Nephron (organoid): Measurements from ENCODE around the gene NID2.
A peak's percentile ranks its signal among the peaks of the same experiment; 100 is the strongest.

Source experiments
- H3K27ac Mint-ChIP-seq, 3 experiments: 2 replicates each; pipeline ENCODE4 v1.8.0; 2020; ENCODE audit warnings: mixed read lengths in 3 of 3, mild to moderate bottlenecking in 2 of 3, moderate library complexity in 1 of 3
- H3K27me3 Mint-ChIP-seq: 2 replicates; pipeline ENCODE4 v1.8.0; 2021; ENCODE audit warnings: low read depth, mild to moderate bottlenecking, moderate library complexity, mixed read lengths
- H3K36me3 Mint-ChIP-seq: 2 replicates; pipeline ENCODE4 v1.8.0; 2020; ENCODE audit warnings: low read depth, mixed read lengths
- H3K4me1 Mint-ChIP-seq: 2 replicates; pipeline ENCODE4 v1.8.0; 2020; ENCODE audit warnings: mixed read lengths
- H3K4me3 Mint-ChIP-seq, 3 experiments: 2 replicates each; pipeline ENCODE4 v1.8.0; 2020; ENCODE audit warnings: mild to moderate bottlenecking in 3 of 3, mixed read lengths in 3 of 3, moderate library complexity in 2 of 3
- H3K9me3 Mint-ChIP-seq: 2 replicates; pipeline ENCODE4 v1.8.0; 2020; ENCODE audit warnings: mixed read lengths
- TF ChIP-seq, protein P1 (sequence below), 3 experiments: fragments of 200-600 bp; sonication (generic); IDR thresholded peaks; one replicate each; pipeline ENCODE4 v1.5.0; 2021; ENCODE audit warnings: antibody characterized with exemption in 3 of 3; ENCODE audit not compliant: unreplicated experiment in 3 of 3

The NID2 gene

DNA sequence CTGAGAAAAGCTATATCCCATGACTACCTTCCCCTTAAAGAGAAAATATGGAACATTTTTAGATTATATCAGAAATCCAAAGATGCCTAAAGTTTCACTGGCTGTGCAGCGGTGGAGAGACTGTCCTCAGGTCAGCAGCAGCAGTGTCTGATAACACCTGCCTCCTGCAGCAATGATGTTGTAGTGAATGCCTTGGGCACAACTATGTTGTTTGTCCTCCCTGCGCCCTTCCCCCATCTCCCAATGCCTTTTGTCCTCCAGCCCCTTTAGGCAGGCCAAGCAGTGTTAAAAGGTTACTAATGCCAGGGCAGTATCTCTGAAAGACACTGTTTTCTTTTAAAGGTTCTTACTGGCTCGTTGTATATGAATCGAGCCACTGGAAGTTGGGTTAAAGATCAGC is 66.3 kb downstream of the NID2 start:
- H3K4me1 Mint-ChIP-seq, result peaks cover 17% of the 10 kb centered on the region
- H3K4me3 Mint-ChIP-seq, result no peak overlapping the region
- no peak overlapping the region for H3K27ac Mint-ChIP-seq
- no peaks in the 10 kb centered on the region for H3K9me3 Mint-ChIP-seq
- no peaks in the 10 kb centered on the region for H3K27me3 Mint-ChIP-seq
- TF ChIP-seq, protein P1, sequence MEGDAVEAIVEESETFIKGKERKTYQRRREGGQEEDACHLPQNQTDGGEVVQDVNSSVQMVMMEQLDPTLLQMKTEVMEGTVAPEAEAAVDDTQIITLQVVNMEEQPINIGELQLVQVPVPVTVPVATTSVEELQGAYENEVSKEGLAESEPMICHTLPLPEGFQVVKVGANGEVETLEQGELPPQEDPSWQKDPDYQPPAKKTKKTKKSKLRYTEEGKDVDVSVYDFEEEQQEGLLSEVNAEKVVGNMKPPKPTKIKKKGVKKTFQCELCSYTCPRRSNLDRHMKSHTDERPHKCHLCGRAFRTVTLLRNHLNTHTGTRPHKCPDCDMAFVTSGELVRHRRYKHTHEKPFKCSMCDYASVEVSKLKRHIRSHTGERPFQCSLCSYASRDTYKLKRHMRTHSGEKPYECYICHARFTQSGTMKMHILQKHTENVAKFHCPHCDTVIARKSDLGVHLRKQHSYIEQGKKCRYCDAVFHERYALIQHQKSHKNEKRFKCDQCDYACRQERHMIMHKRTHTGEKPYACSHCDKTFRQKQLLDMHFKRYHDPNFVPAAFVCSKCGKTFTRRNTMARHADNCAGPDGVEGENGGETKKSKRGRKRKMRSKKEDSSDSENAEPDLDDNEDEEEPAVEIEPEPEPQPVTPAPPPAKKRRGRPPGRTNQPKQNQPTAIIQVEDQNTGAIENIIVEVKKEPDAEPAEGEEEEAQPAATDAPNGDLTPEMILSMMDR (IDR thresholded peaks at IDR 0.05; ENCODE audit: unreplicated experiment in 3 of 3), result no peak
- peaks cover 70% of the 10 kb centered on the region for H3K36me3 Mint-ChIP-seq

DNA sequence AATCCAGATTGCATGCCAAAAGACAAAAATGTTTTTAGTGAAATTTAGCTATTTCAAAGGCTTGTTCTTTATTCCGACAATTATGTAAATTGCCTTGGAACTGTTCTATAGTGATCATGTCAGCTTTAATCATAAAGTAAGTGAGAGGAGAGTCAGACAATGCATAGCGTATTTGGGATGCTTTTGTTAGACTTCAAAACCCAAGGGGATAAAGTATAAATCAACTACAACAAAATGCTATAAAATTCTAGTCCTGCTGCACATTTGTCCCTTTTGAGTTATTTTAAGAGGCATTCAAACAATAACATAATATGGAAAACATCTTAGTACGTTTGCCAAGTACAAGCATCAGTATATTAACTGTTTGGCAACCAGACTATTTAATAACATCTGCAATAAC is 68.2 kb downstream of the NID2 start:
- Mint-ChIP-seq H3K4me1 (peaks cover 17% of the 10 kb centered on the region), H3K27me3 (no peaks in the 10 kb centered on the region), H3K27ac (peak overlapping the region; percentile 19 to 57 (median 43)), H3K9me3 (no peaks in the 10 kb centered on the region), H3K4me3 (no peak overlapping the region), H3K36me3 (peaks cover 66% of the 10 kb centered on the region)
- TF ChIP-seq, protein P1 (IDR thresholded peaks at IDR 0.05; ENCODE audit: unreplicated experiment in 3 of 3), result no peak

DNA sequence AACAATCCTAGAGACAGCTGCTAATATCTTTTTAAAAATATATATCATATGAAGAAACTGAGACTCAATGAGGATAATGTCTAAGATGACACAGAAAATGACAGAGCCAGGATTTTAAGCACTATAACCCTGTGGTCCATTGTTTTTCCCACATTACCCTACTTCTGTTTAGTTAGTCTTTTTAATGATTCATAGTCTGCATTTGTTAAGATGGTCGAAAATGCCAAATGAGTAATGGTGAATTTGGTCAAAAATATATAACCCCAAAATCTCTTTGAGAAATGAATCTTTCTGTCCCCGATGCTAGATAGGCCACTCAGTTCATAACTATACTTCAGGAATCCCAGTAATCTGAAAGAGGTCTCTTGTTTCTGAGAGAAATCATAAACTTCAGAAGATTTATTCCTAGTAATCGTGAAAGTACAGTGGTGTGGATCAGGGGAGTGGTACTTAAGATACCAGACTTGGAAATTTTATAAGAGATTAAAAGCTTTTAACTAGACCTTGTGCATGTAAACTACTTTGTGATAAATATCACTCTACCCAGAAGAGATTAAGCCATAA is 68.8 kb downstream of the NID2 start:
- no peaks in the 10 kb centered on the region for H3K9me3 Mint-ChIP-seq
- H3K27me3 Mint-ChIP-seq, result no peaks in the 10 kb centered on the region
- peaks cover 17% of the 10 kb centered on the region for H3K4me1 Mint-ChIP-seq
- peaks cover 63% of the 10 kb centered on the region for H3K36me3 Mint-ChIP-seq
- H3K27ac Mint-ChIP-seq, result peak overlapping the region in 2 of 3 experiments; percentile 19 to 57
- TF ChIP-seq, protein P1 (IDR thresholded peaks at IDR 0.05; ENCODE audit: unreplicated experiment in 3 of 3), result no peak
- H3K4me3 Mint-ChIP-seq, result no peak overlapping the region

DNA sequence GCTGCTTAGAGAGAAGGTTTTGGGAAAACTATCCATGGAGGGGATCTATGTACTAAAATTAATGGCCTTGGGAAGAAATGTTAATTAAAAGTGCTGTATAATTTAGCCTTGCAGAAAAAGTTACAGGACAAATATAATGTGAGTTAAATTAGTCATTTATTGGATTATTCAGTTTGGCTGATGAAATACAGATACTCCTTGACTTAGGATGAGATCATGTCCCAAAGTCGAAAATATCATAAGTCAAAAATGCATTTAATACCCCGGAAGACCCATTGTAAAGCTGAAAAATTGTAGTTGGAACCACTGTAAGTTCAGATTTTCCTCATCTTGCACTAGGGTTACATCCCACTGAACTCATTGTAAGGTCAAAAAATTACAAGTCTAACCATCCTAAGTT is 69.8 kb downstream of the NID2 start:
- H3K4me3 Mint-ChIP-seq, result no peak overlapping the region
- peaks cover 17% of the 10 kb centered on the region for H3K4me1 Mint-ChIP-seq
- TF ChIP-seq, protein P1 (IDR thresholded peaks at IDR 0.05; ENCODE audit: unreplicated experiment in 3 of 3), result no peak
- H3K9me3 Mint-ChIP-seq, result no peaks in the 10 kb centered on the region
- H3K36me3 Mint-ChIP-seq, result peaks cover 68% of the 10 kb centered on the region
- H3K27me3 Mint-ChIP-seq, result no peaks in the 10 kb centered on the region
- no peak overlapping the region for H3K27ac Mint-ChIP-seq

DNA sequence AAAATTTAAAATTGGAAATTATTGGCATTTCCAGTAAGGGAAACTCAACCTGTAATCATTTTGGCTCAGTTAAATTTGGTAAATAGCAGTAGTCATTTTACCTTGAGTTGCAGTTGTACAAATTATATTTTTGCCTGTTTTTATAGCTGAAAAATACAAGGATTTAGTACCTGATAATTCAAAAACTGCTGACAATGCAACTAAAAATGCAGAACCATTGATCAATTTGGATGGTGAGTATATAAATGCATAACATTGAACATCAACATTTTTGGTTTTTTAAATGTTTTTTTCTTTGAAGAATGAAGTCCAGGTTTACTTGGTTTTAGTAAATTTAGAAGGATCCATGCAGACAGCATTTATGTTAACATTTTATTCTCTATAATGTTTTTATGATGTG is 70.5 kb downstream of the NID2 start:
- peaks cover 66% of the 10 kb centered on the region for H3K36me3 Mint-ChIP-seq
- H3K4me3 Mint-ChIP-seq, result no peak overlapping the region
- TF ChIP-seq, protein P1 (IDR thresholded peaks at IDR 0.05; ENCODE audit: unreplicated experiment in 3 of 3), result no peak
- no peak overlapping the region for H3K27ac Mint-ChIP-seq
- H3K27me3 Mint-ChIP-seq, result no peaks in the 10 kb centered on the region
- peaks cover 17% of the 10 kb centered on the region for H3K4me1 Mint-ChIP-seq
- no peaks in the 10 kb centered on the region for H3K9me3 Mint-ChIP-seq

DNA sequence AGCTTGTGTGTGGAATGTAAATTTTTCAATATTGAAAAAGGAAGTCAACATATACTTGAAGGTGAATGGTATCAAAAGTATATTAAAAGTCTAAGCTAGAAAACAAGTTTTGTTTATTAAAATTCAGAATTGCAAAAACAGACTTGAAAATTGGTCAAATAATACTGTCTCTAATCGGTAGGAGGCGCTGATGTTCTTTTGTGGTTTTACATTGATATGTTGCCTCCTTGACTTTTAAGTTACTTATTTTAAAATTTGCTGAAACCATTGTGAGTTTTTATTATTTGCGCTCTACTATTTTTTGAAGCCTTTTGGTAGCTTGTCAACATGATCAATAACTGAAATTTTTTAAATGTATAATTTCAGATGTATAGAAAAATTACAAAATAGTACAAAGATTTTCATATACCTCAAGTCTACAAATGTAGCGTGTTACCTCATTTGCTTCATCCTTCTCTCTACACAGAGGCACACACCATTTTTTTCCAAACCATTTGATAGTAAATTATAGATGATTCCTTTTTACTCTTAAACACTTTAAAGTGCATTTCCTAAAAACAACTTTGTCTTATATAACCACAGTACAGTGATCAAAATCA is 72.6 kb downstream of the NID2 start:
- TF ChIP-seq, protein P1 (IDR thresholded peaks at IDR 0.05; ENCODE audit: unreplicated experiment in 3 of 3), result peak; percentile 63 to 80 (median 79)
- H3K4me1 Mint-ChIP-seq, result peaks cover 17% of the 10 kb centered on the region
- H3K27ac Mint-ChIP-seq, result peak overlapping the region in 1 of 3 experiments; percentile 22
- H3K4me3 Mint-ChIP-seq, result no peak overlapping the region
- H3K27me3 Mint-ChIP-seq, result no peaks in the 10 kb centered on the region
- no peaks in the 10 kb centered on the region for H3K9me3 Mint-ChIP-seq
- peaks cover 58% of the 10 kb centered on the region for H3K36me3 Mint-ChIP-seq
